GM19351 (cell line): Measurements from ENCODE around the gene FNDC7.
"Not testable (repeated sequence)": the region's sequence is repeated elsewhere in the genome, so short reads cannot be mapped to it uniquely, and the experiment has no call there.

Source experiments
- ATAC-seq: cut with Tn5 transposase; IDR thresholded peaks from one replicate; pipeline ENCODE4 v1.9.1; 2021; ENCODE audit warnings: mild to moderate bottlenecking, moderate library complexity; ENCODE audit not compliant: unreplicated experiment

Gene FNDC7

GRCh38 chr1:108734171-108734865 lies 21.6 kb downstream of the FNDC7 start:
- no peak for ATAC-seq

- no peak for ATAC-seq
Measured at GRCh38 chr1:108742253-108742652, 29.5 kb downstream of the FNDC7 start.

- no peak for ATAC-seq
Measured at GRCh38 chr1:108745980-108746381, 33.3 kb downstream of the FNDC7 start.

GRCh38 chr1:108746382-108747170 lies 33.9 kb downstream of the FNDC7 start, which contains the start of gene STXBP3:
STXBP3 (plus strand) TSS chr1:108746674; CDS start chr1:108746738, 64 bp downstream.
- ATAC-seq: peak; percentile 84

- ATAC-seq: peak; percentile 30
Measured at GRCh38 chr1:108747171-108747850, 34.6 kb downstream of the FNDC7 start.

GRCh38 chr1:108747898-108748297 lies 35.2 kb downstream of the FNDC7 start:
- no peak for ATAC-seq

- no peak for ATAC-seq
Measured at GRCh38 chr1:108749081-108749480, 36.4 kb downstream of the FNDC7 start.

GRCh38 chr1:108750476-108751181 lies 37.9 kb downstream of the FNDC7 start:
- ATAC-seq: no peak

- no peak for ATAC-seq
Measured at GRCh38 chr1:108753363-108753762, 40.7 kb downstream of the FNDC7 start.

GRCh38 chr1:108758796-108759195 lies 46.1 kb downstream of the FNDC7 start:
- no peak for ATAC-seq

GRCh38 chr1:108767115-108767514 lies 54.4 kb downstream of the FNDC7 start:
- no peak for ATAC-seq

- no peak for ATAC-seq
Measured at GRCh38 chr1:108767708-108768107, 55.0 kb downstream of the FNDC7 start.

GRCh38 chr1:108777839-108778238 lies 65.1 kb downstream of the FNDC7 start:
- ATAC-seq: no peak

- ATAC-seq: no peak
Measured at GRCh38 chr1:108779455-108779854, 66.7 kb downstream of the FNDC7 start.

- ATAC-seq: no peak
Measured at GRCh38 chr1:108780937-108781574, 68.3 kb downstream of the FNDC7 start.

GRCh38 chr1:108781575-108781944 lies 68.9 kb downstream of the FNDC7 start:
- ATAC-seq: not testable (repeated sequence)

- ATAC-seq: no peak
Measured at GRCh38 chr1:108785264-108785663, 72.6 kb downstream of the FNDC7 start.

- no peak for ATAC-seq
Measured at GRCh38 chr1:108785880-108786279, 73.2 kb downstream of the FNDC7 start.

GRCh38 chr1:108791790-108792189 lies 79.1 kb downstream of the FNDC7 start:
- no peak for ATAC-seq
